GM18867 (cell line): ENCODE results near the gene CCNDBP1.
"Not testable (repeated sequence)": the region's sequence is repeated elsewhere in the genome, so short reads cannot be mapped to it uniquely, and the experiment has no call there.

Experiments used
- ATAC-seq: cut with Tn5 transposase; IDR thresholded peaks from one replicate; pipeline ENCODE4 v1.9.1; 2021; ENCODE audit warnings: mild to moderate bottlenecking, moderate library complexity; ENCODE audit not compliant: unreplicated experiment

The CCNDBP1 gene

GRCh38 chr15:43185157-43186002 lies at the start of gene CCNDBP1:
CCNDBP1 (plus strand) TSS chr15:43185403; CDS start chr15:43185499, 96 bp downstream.
- peak; percentile 93 for ATAC-seq

- no peak for ATAC-seq
Measured at GRCh38 chr15:43143203-43143941, 41.8 kb upstream of the CCNDBP1 start.

- no peak for ATAC-seq
Measured at GRCh38 chr15:43144512-43144911, 40.7 kb upstream of the CCNDBP1 start.

GRCh38 chr15:43146184-43146583 lies 39.0 kb upstream of the CCNDBP1 start:
- ATAC-seq, result no peak

- ATAC-seq, result no peak
Measured at GRCh38 chr15:43150191-43150929, 34.8 kb upstream of the CCNDBP1 start.

GRCh38 chr15:43151688-43152087 lies 33.5 kb upstream of the CCNDBP1 start:
- ATAC-seq, result no peak

GRCh38 chr15:43153269-43153668 lies 31.9 kb upstream of the CCNDBP1 start:
- no peak for ATAC-seq

- no peak for ATAC-seq
Measured at GRCh38 chr15:43165801-43166325, 19.3 kb upstream of the CCNDBP1 start.

- not testable (repeated sequence) for ATAC-seq
Measured at GRCh38 chr15:43167261-43167660, 17.9 kb upstream of the CCNDBP1 start.

GRCh38 chr15:43168192-43169107 lies 16.8 kb upstream of the CCNDBP1 start:
- no peak for ATAC-seq

- no peak for ATAC-seq
Measured at GRCh38 chr15:43169888-43170287, 15.3 kb upstream of the CCNDBP1 start.

GRCh38 chr15:43175656-43176309 lies 9.4 kb upstream of the CCNDBP1 start:
- not testable (repeated sequence) for ATAC-seq

- ATAC-seq, result not testable (repeated sequence)
Measured at GRCh38 chr15:43177147-43177546, 8.1 kb upstream of the CCNDBP1 start.

- no peak for ATAC-seq
Measured at GRCh38 chr15:43183270-43183669, 1.9 kb upstream of the CCNDBP1 start.

- ATAC-seq, result peak; percentile 2
Measured at GRCh38 chr15:43184407-43185124, 637 bp upstream of the CCNDBP1 start.

GRCh38 chr15:43186003-43186353 lies 775 bp downstream of the CCNDBP1 start:
- peak; percentile 22 for ATAC-seq

- no peak for ATAC-seq
Measured at GRCh38 chr15:43187544-43188155, 2.4 kb downstream of the CCNDBP1 start.

GRCh38 chr15:43189296-43189695 lies 4.1 kb downstream of the CCNDBP1 start:
- no peak for ATAC-seq
